Gastrocnemius medialis (tissue), 4 donors: Measurements from ENCODE around the gene ITIH4.

Source experiments
- CTCF ChIP-seq, 5 experiments: fragments of 450-650 bp in 3 of 5; fragments of 200-600 bp in 2 of 5; sonication (generic) in 2 of 5; IDR thresholded peaks in 4 of 5; conservative IDR thresholded peaks in 1 of 5; 1 replicate in 4 of 5; 2 replicates in 1 of 5; pipeline ENCODE4 v1.5.1; 2016 to 2019; ENCODE audit warnings: antibody characterized with exemption in 5 of 5, mild to moderate bottlenecking in 3 of 5, moderate library complexity in 3 of 5
- POLR2A ChIP-seq, 2 donors: fragments of 450-650 bp; IDR thresholded peaks; one replicate each; pipeline ENCODE4 v1.6.1; 2017; ENCODE audit warnings: antibody characterized with exemption in 2 of 2, mild to moderate bottlenecking in 2 of 2, moderate library complexity in 2 of 2

- TF ChIP-seq CTCF (IDR thresholded peaks at IDR 0.05 in 4 of 5, conservative IDR thresholded peaks at IDR 0.05 in 1 of 5) (no peak), POLR2A (IDR thresholded peaks at IDR 0.05) (peak; percentile 43 to 70)
Observed at GRCh38 chr3:52848617-52849016, 18.1 kb upstream of the ITIH4 start.
